Upper lobe of right lung (tissue), 1 donor: ENCODE data around the gene TMEM63C. TPM values are rescaled to one million over a fixed set of nuclear protein-coding genes. Genes with fewer than 3 reads are reported as not detected.

Experiments
- ATAC-seq: fragments of 200-7000 bp; cut with Tn5 transposase; one replicate; pipeline ENCODE4 v1.9.1; 2020; ENCODE audit warnings: mild to moderate bottlenecking, moderate library complexity
- DNase-seq: peaks from one replicate; pipeline ENCODE4 v3.0.0-alpha.2; 2020
- H3K27ac ChIP-seq: fragments of 200-600 bp; one replicate; pipeline ENCODE4 v1.8.0; 2022
- H3K27me3 ChIP-seq: fragments of 200-600 bp; one replicate; pipeline ENCODE4 v1.8.0; 2022; ENCODE audit warnings: mild to moderate bottlenecking
- H3K36me3 ChIP-seq: fragments of 200-600 bp; one replicate; pipeline ENCODE4 v1.8.0; 2022
- H3K4me1 ChIP-seq: fragments of 200-600 bp; one replicate; pipeline ENCODE4 v1.8.0; 2022
- H3K4me3 ChIP-seq: fragments of 200-600 bp; one replicate; pipeline ENCODE4 v1.8.0; 2022; ENCODE audit warnings: mild to moderate bottlenecking
- H3K9me3 ChIP-seq: fragments of 200-600 bp; one replicate; pipeline ENCODE4 v1.8.0; 2022
- CTCF ChIP-seq: fragments of 200-600 bp; IDR thresholded peaks from one replicate; pipeline ENCODE4 v1.8.0; 2022; ENCODE audit warnings: antibody characterized with exemption
- intact Hi-C: fragments of 100-400 bp; cut with DNase I; formaldehyde crosslinking; loops from one replicate; pipeline ENCODE4 v1.11.0; 2022
- total RNA-seq: library from RNA; stranded (reverse); fragmentation: NEBNext Ultra II Directional; extraction: Animal tissue kit (Norgen Biotek cat#: 25700); gene quantifications from one replicate; pipeline ENCODE4 v1.2.1, GENCODE V29; 2021
- donor health status: DM: no; HTN: yes; CAD: no; lungs with severe emphysema.

The TMEM63C gene
- total RNA-seq, 1 donor from 2014 or later, result 0.06 TPM

DNA sequence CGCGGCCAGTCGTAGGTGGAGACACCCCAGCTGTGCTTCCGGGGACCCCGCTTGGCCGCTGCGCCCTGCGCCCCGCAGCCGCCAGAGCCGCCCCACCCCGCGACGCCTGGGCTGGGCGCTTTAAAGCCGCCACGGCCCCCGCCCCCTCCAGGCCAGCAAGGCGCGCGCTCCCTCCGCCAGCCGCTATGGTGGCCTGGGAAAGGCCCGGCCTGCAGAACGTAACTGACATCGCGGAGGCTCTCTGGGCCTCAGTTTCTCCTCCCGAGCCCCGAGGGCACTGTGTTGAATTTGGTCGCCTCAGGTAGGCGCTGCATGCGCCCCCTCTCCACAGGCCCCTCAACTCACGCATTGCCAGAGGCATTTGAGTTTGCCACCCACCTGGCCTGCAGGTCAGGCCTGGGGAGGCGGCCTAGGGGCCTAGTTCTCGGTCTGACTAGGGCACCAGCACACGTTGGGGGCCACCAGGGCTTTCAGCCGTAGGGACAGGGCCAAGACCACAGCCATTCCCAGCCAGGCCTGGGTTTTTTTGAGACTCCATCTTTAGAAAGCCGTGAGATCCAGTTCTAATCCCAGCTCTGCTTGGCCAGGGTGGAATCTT, 89.6 kb downstream of the TMEM63C start, which contains the start of gene NGB:
NGB (minus strand) TSS at position 94 of the 598 bp plus-strand sequence. CDS start 269 bp downstream, outside the sequence.
- no peak for ATAC-seq
- no peak for TF ChIP-seq CTCF
- Histone ChIP-seq H3K27me3 (peaks cover 31% of the 10 kb centered on the region), H3K36me3 (no peaks in the 10 kb centered on the region), H3K27ac (no peak within 1 kb of the TSS), H3K4me1 (no peaks in the 10 kb centered on the region), H3K4me3 (no peak within 1 kb of the TSS), H3K9me3 (no peaks in the 10 kb centered on the region)
- DNase-seq, result no peak
- intact Hi-C loops, result no loop called here

GRCh38 chr14:77272261-77272660, 90.7 kb downstream of the TMEM63C start:
- peaks cover 31% of the 10 kb centered on the region for H3K27me3 ChIP-seq
- no peak for DNase-seq

DNA sequence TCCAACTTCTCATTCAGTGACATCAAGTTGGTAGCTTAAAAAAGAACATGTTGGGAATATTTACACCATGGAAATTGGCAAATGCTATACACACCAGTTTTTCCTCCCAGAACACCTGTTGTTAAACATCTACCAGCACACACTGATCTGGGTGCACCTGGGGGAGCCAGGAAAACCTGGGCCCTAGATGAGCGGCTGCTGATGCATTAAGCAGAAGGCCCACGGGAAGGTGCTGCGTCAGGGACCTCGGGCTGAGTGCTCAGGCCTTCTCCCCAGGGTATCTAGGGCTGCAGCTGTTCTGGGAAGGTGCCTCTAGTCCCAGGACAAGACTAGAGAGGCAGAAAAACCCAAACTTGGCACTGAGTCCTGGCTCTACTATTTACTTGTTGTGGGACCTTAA, 92.2 kb downstream of the TMEM63C start:
- H3K27ac ChIP-seq, result no peak overlapping the region
- no peaks in the 10 kb centered on the region for H3K9me3 ChIP-seq
- no peak for DNase-seq
- intact Hi-C loops, result no loop called here
- H3K27me3 ChIP-seq, result peaks cover 22% of the 10 kb centered on the region
- H3K4me1 ChIP-seq, result no peaks in the 10 kb centered on the region
- peaks cover 10% of the 10 kb centered on the region for H3K36me3 ChIP-seq
- no peak for TF ChIP-seq CTCF
- no peak overlapping the region for H3K4me3 ChIP-seq
- ATAC-seq, result no peak

More at GRCh38 chr14:77272261-77272660, 90.7 kb downstream of the TMEM63C start:
- ATAC-seq, result no peak
- Histone ChIP-seq H3K36me3 (peaks cover 4% of the 10 kb centered on the region), H3K9me3 (no peaks in the 10 kb centered on the region), H3K4me3 (no peak overlapping the region), H3K27ac (no peak overlapping the region), H3K4me1 (no peaks in the 10 kb centered on the region)
- TF ChIP-seq CTCF, result no peak
- intact Hi-C loops, result no loop called here

- H3K27me3 ChIP-seq, result peaks cover 22% of the 10 kb centered on the region
- H3K36me3 ChIP-seq, result peaks cover 22% of the 10 kb centered on the region
- no peak overlapping the region for H3K4me3 ChIP-seq
- DNase-seq, result no peak
- intact Hi-C loops, result no loop called here
- no peak overlapping the region for H3K27ac ChIP-seq
- no peaks in the 10 kb centered on the region for H3K9me3 ChIP-seq
- no peaks in the 10 kb centered on the region for H3K4me1 ChIP-seq
- no peak for TF ChIP-seq CTCF
- ATAC-seq, result no peak
Observed at GRCh38 chr14:77275041-77275580, 93.5 kb downstream of the TMEM63C start.

DNA sequence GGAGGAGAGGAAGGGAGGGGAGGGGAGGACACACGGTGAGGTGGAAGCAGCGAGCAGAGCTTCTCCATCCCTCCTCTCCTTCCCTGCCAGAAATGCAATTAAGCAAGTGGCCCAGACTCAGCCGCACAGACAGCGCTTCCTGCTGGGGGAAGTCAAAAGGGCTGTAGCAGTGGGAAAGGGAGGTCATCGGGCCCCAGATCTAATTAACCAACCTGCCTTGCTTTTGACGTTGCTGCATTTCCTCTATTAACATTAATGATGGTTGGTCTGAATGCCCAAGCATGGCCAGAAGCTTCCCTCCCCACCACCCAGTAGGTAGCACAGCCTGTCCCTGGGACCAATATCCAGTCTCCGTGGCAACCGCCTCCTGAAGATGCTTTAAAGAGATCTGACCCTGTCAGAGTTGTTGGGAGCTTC, 94.0 kb downstream of the TMEM63C start:
- no peak for TF ChIP-seq CTCF
- H3K27me3 ChIP-seq, result peaks cover 17% of the 10 kb centered on the region
- H3K27ac ChIP-seq, result no peak overlapping the region
- peaks cover 22% of the 10 kb centered on the region for H3K36me3 ChIP-seq
- ATAC-seq (no peak), DNase-seq (no peak)
- no peaks in the 10 kb centered on the region for H3K4me1 ChIP-seq
- no peaks in the 10 kb centered on the region for H3K9me3 ChIP-seq
- intact Hi-C loops, result no loop called here
- no peak overlapping the region for H3K4me3 ChIP-seq
